NCI-H1436 (cell line): Measurements from ENCODE around the gene FAM72C.
"Not testable (repeated sequence)": the region's sequence is repeated elsewhere in the genome, so short reads cannot be mapped to it uniquely, and the experiment has no call there.

Experiments used
- DNase-seq: peaks from one replicate; lab custom pipeline; 2025; lab: John Stamatoyannopoulos, UW

The FAM72C gene

GRCh38 chr1:143971924-143972700 lies at the start of gene FAM72C:
TSS of gene FAM72C (minus strand) at chr1:143971986. CDS start at chr1:143971141, 845 bp downstream.
- not testable (repeated sequence) for DNase-seq

GRCh38 chr1:144020001-144020738 lies 48.4 kb upstream of the FAM72C start:
- DNase-seq, result not testable (repeated sequence)

GRCh38 chr1:144019101-144019500 lies 47.3 kb upstream of the FAM72C start:
- not testable (repeated sequence) for DNase-seq

- not testable (repeated sequence) for DNase-seq
These were observed 43.6 kb upstream of the FAM72C start for GRCh38 chr1:144015180-144015966.

GRCh38 chr1:144014528-144014927 lies 42.7 kb upstream of the FAM72C start:
- not testable (repeated sequence) for DNase-seq

GRCh38 chr1:144014121-144014520 lies 42.3 kb upstream of the FAM72C start:
- DNase-seq, result not testable (repeated sequence)

GRCh38 chr1:144012168-144012733 lies 40.5 kb upstream of the FAM72C start:
- DNase-seq, result not testable (repeated sequence)

- not testable (repeated sequence) for DNase-seq
These were observed 37.6 kb upstream of the FAM72C start for GRCh38 chr1:144009410-144009809.

GRCh38 chr1:144004259-144004658 lies 32.5 kb upstream of the FAM72C start:
- not testable (repeated sequence) for DNase-seq

GRCh38 chr1:144003306-144004029 lies 31.7 kb upstream of the FAM72C start:
- not testable (repeated sequence) for DNase-seq

- not testable (repeated sequence) for DNase-seq
These were observed 30.5 kb upstream of the FAM72C start for GRCh38 chr1:144002141-144002881.

- DNase-seq, result not testable (repeated sequence)
These were observed 29.3 kb upstream of the FAM72C start for GRCh38 chr1:144001077-144001476.

- DNase-seq, result not testable (repeated sequence)
These were observed 24.2 kb upstream of the FAM72C start for GRCh38 chr1:143996020-143996419.

- DNase-seq, result not testable (repeated sequence)
These were observed 21.6 kb upstream of the FAM72C start for GRCh38 chr1:143993301-143993907.

GRCh38 chr1:143990699-143991098 lies 18.9 kb upstream of the FAM72C start:
- not testable (repeated sequence) for DNase-seq

GRCh38 chr1:143989719-143990118 lies 17.9 kb upstream of the FAM72C start:
- not testable (repeated sequence) for DNase-seq

- DNase-seq, result not testable (repeated sequence)
These were observed 17.6 kb upstream of the FAM72C start for GRCh38 chr1:143989427-143989712.

GRCh38 chr1:143988602-143989426 lies 17.0 kb upstream of the FAM72C start:
- not testable (repeated sequence) for DNase-seq

GRCh38 chr1:143987868-143988267 lies 16.1 kb upstream of the FAM72C start:
- DNase-seq, result not testable (repeated sequence)
